Fibroblast of skin of right quadriceps (primary cell): ENCODE data around the gene CES4A.
A peak's percentile ranks its signal among the peaks of the same experiment; 100 is the strongest.
"Not testable (repeated sequence)": the region's sequence is repeated elsewhere in the genome, so short reads cannot be mapped to it uniquely, and the experiment has no call there.

Source experiments
- DNase-seq: peaks from one replicate; pipeline ENCODE4 v3.0.0-alpha.2; 2013

The CES4A gene

GRCh38 chr16:66958857-66959703, 29.3 kb upstream of the CES4A start:
- no peak for DNase-seq

- no peak for DNase-seq
Measured at GRCh38 chr16:66959704-66960161, 28.7 kb upstream of the CES4A start.

GRCh38 chr16:66960270-66960669, 28.1 kb upstream of the CES4A start:
- no peak for DNase-seq

- peak; percentile 48 for DNase-seq
Measured at GRCh38 chr16:66961065-66961744, 27.2 kb upstream of the CES4A start, which contains the start of gene CES3. Gene CES3, plus strand, starts transcription at chr16:66961266. Its CDS starts 42 bp downstream, at chr16:66961308.

GRCh38 chr16:66961914-66962313, 26.5 kb upstream of the CES4A start:
- no peak for DNase-seq

- DNase-seq = no peak
Measured at GRCh38 chr16:66964049-66964448, 24.3 kb upstream of the CES4A start.

GRCh38 chr16:66968847-66969246, 19.5 kb upstream of the CES4A start:
- DNase-seq = no peak

GRCh38 chr16:66970775-66971720, 17.3 kb upstream of the CES4A start:
- DNase-seq = peak; percentile 50

GRCh38 chr16:66972983-66973382, 15.4 kb upstream of the CES4A start:
- no peak for DNase-seq

GRCh38 chr16:66973716-66974115, 14.7 kb upstream of the CES4A start:
- no peak for DNase-seq

GRCh38 chr16:66974156-66974931, 14.0 kb upstream of the CES4A start:
- not testable (repeated sequence) for DNase-seq

GRCh38 chr16:66974932-66975246, 13.5 kb upstream of the CES4A start:
- DNase-seq = not testable (repeated sequence)

GRCh38 chr16:66975302-66975893, 13.0 kb upstream of the CES4A start:
- DNase-seq = no peak

- DNase-seq = no peak
Measured at GRCh38 chr16:66976746-66977145, 11.6 kb upstream of the CES4A start.

- peak; percentile 74 for DNase-seq
Measured at GRCh38 chr16:66977341-66978113, 10.9 kb upstream of the CES4A start.

GRCh38 chr16:66979011-66979717, 9.2 kb upstream of the CES4A start:
- DNase-seq = no peak

- no peak for DNase-seq
Measured at GRCh38 chr16:66983033-66983432, 5.4 kb upstream of the CES4A start.

- DNase-seq = no peak
Measured at GRCh38 chr16:66984892-66985311, 3.5 kb upstream of the CES4A start.

- DNase-seq = no peak
Measured at GRCh38 chr16:66986559-66986958, 1.8 kb upstream of the CES4A start.

GRCh38 chr16:66991545-66992077, 3.2 kb downstream of the CES4A start:
- no peak for DNase-seq
